Inflammatory macrophage treated with lipopolysaccharide for 1 hour (primary cell): ENCODE results near the gene NAT16.
"Not testable (repeated sequence)": the region's sequence is repeated elsewhere in the genome, so short reads cannot be mapped to it uniquely, and the experiment has no call there.

ENCODE experiments used
- DNase-seq, 2 donors: peaks; one replicate each; pipeline ENCODE4 v3.0.0-alpha.2; 2020 to 2022

Gene NAT16

GRCh38 chr7:101156866-101157589 is 23.1 kb downstream of the NAT16 start:
- DNase-seq = no peak

- DNase-seq = no peak
Observed at GRCh38 chr7:101156277-101156676, 23.8 kb downstream of the NAT16 start.

GRCh38 chr7:101155303-101155702 is 24.8 kb downstream of the NAT16 start:
- DNase-seq = no peak

- no peak for DNase-seq
Observed at GRCh38 chr7:101154693-101155102, 25.4 kb downstream of the NAT16 start.

- DNase-seq = peak; percentile 83 to 94
Observed at GRCh38 chr7:101153969-101154692, 26.0 kb downstream of the NAT16 start, which contains the start of gene AP1S1. TSS of gene AP1S1 (plus strand) at chr7:101154476. CDS start at chr7:101154515, 39 bp downstream.

GRCh38 chr7:101151908-101152651 is 28.0 kb downstream of the NAT16 start:
- DNase-seq = no peak

- DNase-seq = no peak
Observed at GRCh38 chr7:101140746-101141382, 39.2 kb downstream of the NAT16 start.

GRCh38 chr7:101140339-101140699 is 39.8 kb downstream of the NAT16 start:
- DNase-seq = no peak

GRCh38 chr7:101138213-101138870 is 41.8 kb downstream of the NAT16 start:
- DNase-seq = peak; percentile 94 to 95

- DNase-seq = no peak
Observed at GRCh38 chr7:101137651-101138212, 42.4 kb downstream of the NAT16 start.

GRCh38 chr7:101134399-101134980 is 45.6 kb downstream of the NAT16 start:
- DNase-seq = peak; percentile 79 to 85

- DNase-seq = peak; percentile 81 to 92
Observed at GRCh38 chr7:101133621-101134398, 46.3 kb downstream of the NAT16 start.

GRCh38 chr7:101132626-101133600 is 47.2 kb downstream of the NAT16 start:
- not testable (repeated sequence) for DNase-seq

GRCh38 chr7:101129603-101130117 is 50.4 kb downstream of the NAT16 start:
- DNase-seq = no peak

- no peak for DNase-seq
Observed at GRCh38 chr7:101128040-101128834, 51.9 kb downstream of the NAT16 start.

GRCh38 chr7:101127460-101128039 is 52.5 kb downstream of the NAT16 start:
- no peak for DNase-seq

- peak; percentile 90 to 96 for DNase-seq
Observed at GRCh38 chr7:101126651-101127459, 53.2 kb downstream of the NAT16 start, which contains the start of gene SERPINE1. TSS of gene SERPINE1 (plus strand) at chr7:101127104. CDS start at chr7:101128394, 1,290 bp downstream.
